Activated naive CD4-positive, alpha-beta T cell treated with anti-CD3 and anti-CD28 coated beads for 36 hours (primary cell): ENCODE measurements around the gene TAX1BP1. TPM values are rescaled to one million over a fixed set of nuclear protein-coding genes. Genes with fewer than 3 reads are reported as not detected.
A peak's percentile ranks its signal among the peaks of the same experiment; 100 is the strongest.
"Not testable (repeated sequence)": the region's sequence is repeated elsewhere in the genome, so short reads cannot be mapped to it uniquely, and the experiment has no call there.

Experiments used
- CTCF ChIA-PET: fragments of 350-600 bp; sonication (Branson Sonifier 250); formaldehyde crosslinking; loops from one replicate; lab custom pipeline; 2021; ENCODE audit warnings: antibody characterized with exemption; lab: Charles Lee
- DNase-seq: peaks from one replicate; pipeline ENCODE4 v3.0.0-alpha.2; 2020
- H3K27ac Mint-ChIP-seq: one replicate; pipeline ENCODE4 v1.8.0; 2021; ENCODE audit warnings: mild to moderate bottlenecking, mixed read lengths
- H3K27me3 Mint-ChIP-seq: one replicate; pipeline ENCODE4 v1.8.0; 2021; ENCODE audit warnings: low read depth, mixed read lengths
- H3K36me3 Mint-ChIP-seq: one replicate; pipeline ENCODE4 v1.8.0; 2021; ENCODE audit warnings: low read depth, mixed read lengths
- H3K4me1 Mint-ChIP-seq: one replicate; pipeline ENCODE4 v1.8.0; 2021; ENCODE audit warnings: low read depth, mixed read lengths
- H3K4me3 Mint-ChIP-seq: one replicate; pipeline ENCODE4 v1.8.0; 2021; ENCODE audit warnings: mild to moderate bottlenecking, moderate library complexity, mixed read lengths
- H3K9me3 Mint-ChIP-seq: one replicate; pipeline ENCODE4 v1.8.0; 2021; ENCODE audit warnings: mixed read lengths
- intact Hi-C: fragments of 100-400 bp; cut with micrococcal nuclease; formaldehyde crosslinking; loops from one replicate; pipeline ENCODE4 v1.15.1; 2023
- total RNA-seq, 2 experiments: library from RNA; stranded (reverse); gene quantifications; one replicate each; pipeline ENCODE4 v1.2.3, GENCODE V29; 2021

TAX1BP1 gene
- total RNA-seq, 2 experiments from 2014 or later, result 84.1 to 87.9 TPM

DNA sequence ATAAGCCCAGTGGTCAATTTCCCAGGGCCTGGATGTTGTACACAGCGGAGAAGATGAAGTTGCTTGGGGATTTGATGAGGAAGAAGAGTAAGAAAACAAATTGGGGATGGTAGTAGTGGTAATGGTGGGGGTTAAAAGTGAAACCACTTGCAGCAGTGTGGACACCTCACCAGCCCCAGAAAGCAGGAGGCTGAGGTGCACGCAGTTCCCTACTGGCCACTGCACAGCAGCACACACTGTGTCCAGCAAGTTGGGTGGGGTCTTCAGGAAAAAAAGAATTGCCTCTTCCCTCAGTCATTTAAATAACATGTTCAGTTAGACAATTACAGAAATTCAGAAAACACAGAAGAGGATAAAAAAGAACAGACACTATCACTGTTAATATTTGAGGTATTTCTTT, 96.6 kb downstream of the TAX1BP1 start:
- Mint-ChIP-seq H3K36me3 (peaks cover 10% of the 10 kb centered on the region), H3K27ac (no peak overlapping the region), H3K4me1 (peaks cover 9% of the 10 kb centered on the region), H3K9me3 (no peaks in the 10 kb centered on the region), H3K27me3 (no peaks in the 10 kb centered on the region), H3K4me3 (no peak overlapping the region)
- CTCF ChIA-PET, result no interaction called here
- intact Hi-C loops, result no loop called here
- DNase-seq, result no peak

DNA sequence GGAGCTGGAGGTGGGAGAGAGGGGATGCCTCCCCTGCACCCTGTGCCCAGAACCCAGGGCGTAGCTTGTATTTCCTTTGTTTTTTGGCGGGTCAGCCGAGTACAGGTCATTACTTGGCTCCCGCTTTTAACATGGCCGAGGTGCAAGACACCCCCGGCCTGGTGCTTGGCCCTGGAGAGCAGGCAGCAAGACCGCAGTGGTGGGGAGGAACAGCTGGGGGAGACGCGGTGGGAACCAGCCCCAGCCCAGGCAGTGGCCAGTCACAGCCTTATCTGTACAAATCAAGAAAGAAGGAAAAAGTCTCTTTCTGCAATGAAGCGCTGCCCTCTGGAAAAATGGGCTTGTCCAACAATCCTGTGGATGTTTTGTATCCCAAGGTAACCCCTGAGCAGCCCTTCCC, 99.1 kb downstream of the TAX1BP1 start:
- no peaks in the 10 kb centered on the region for H3K9me3 Mint-ChIP-seq
- peaks cover 5% of the 10 kb centered on the region for H3K36me3 Mint-ChIP-seq
- peaks cover 9% of the 10 kb centered on the region for H3K4me1 Mint-ChIP-seq

DNA sequence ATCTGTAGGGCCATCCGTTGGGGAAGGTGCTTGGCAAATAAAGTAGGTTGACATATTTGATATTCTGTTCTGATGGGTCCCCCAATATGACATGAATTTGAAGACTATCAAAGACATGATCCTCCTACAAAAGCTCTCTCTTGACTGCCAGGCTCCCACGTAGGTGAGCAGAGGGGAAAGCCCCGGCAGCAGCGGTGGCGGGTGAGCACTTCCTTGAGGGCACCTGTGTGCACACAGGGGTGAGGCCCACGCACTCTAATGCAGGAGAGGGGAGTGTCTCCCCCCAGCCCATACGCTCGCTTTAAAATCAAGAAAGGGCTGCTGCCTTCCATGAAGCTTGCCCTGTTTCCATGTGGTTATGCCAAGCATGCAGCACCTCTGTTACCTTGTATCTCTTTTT, 100.4 kb downstream of the TAX1BP1 start:
- Mint-ChIP-seq H3K4me3 (no peak overlapping the region), H3K27ac (no peak overlapping the region), H3K9me3 (no peaks in the 10 kb centered on the region), H3K36me3 (peaks cover 5% of the 10 kb centered on the region), H3K27me3 (no peaks in the 10 kb centered on the region), H3K4me1 (peaks cover 9% of the 10 kb centered on the region)
- DNase-seq, result peak; percentile 36
- CTCF ChIA-PET, result interaction anchor here (0.6 to 0.7 kb wide), 2 partner anchors 58 to 630 kb away, joined by 3 to 5 read pairs; no protein-coding TSS in a partner anchor
- intact Hi-C loops, result no loop called here

More for the DNA sequence above, 99.1 kb downstream of the TAX1BP1 start:
- intact Hi-C loops, result no loop called here
- no peak overlapping the region for H3K27ac Mint-ChIP-seq
- CTCF ChIA-PET, result interaction anchor here (0.6 kb wide), 1 partner anchor 181 kb away, joined by 3 read pairs; no protein-coding TSS in a partner anchor
- no peak for DNase-seq
- no peak overlapping the region for H3K4me3 Mint-ChIP-seq
- no peaks in the 10 kb centered on the region for H3K27me3 Mint-ChIP-seq

DNA sequence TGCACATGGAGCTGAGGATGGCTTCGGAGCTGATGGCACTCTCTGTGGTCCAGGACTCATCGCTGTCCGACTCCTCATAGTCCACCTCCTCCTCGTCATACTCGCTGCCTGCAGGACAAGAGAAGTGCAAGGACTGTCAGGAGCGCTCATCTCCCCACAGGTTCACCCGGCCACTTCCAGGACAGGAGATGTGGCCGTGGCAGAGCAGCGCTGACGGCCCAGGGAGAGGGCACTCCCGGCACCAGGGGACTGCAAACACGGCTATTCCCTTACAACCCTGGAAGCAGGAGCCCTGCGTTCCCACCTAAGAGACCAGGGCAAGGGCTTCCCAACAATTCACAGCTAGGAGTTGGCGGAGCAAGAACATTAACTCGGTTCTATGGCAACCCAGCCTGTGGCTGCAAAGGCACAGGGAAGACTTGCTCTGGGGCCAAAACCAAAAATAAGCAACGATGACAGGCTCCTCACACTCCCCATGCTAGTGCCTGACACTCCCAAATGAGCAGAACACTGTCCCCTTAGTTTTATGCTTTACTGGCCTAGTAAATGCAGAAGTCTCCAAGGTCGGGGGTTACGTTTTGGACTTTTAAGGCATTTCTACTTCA, 100.9 kb downstream of the TAX1BP1 start:
- no peaks in the 10 kb centered on the region for H3K27me3 Mint-ChIP-seq
- no peak overlapping the region for H3K27ac Mint-ChIP-seq
- no peak for DNase-seq
- H3K9me3 Mint-ChIP-seq, result no peaks in the 10 kb centered on the region
- CTCF ChIA-PET, result interaction anchor here (0.6 to 0.7 kb wide), 3 partner anchors 59 to 631 kb away, joined by 3 to 5 read pairs (median 3); no protein-coding TSS in a partner anchor
- intact Hi-C loops, result no loop called here
- H3K4me3 Mint-ChIP-seq, result no peak overlapping the region
- H3K4me1 Mint-ChIP-seq, result peaks cover 9% of the 10 kb centered on the region
- H3K36me3 Mint-ChIP-seq, result peaks cover 5% of the 10 kb centered on the region

DNA sequence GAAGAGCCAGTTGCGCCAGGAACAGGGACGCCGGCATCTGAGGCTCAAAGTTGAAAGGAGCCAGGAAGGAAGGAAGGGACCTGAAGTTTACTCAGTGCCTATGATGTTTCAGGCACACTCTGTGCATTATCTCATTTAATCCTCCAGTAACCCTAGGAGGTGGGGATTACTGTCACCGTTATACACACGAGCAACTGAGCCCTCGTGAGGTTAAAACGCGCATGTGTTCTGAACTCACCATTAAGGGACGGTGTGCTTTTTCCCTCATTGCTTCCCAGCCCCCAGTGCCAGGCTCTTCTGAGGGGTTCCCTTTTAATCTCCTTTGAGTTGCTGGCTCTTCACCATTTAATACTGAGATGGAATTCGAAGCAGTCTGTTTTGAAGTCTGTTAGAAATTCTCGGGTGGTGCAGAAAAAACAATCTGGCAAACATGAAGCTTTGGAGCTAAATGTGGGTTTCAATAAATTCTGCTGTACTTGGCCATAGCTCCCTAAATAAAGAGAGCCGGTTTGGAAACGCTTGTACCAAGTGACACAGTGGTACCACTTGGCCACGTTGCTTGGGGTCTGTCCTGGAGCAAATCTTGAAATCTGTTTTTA, 102.2 kb downstream of the TAX1BP1 start:
- Mint-ChIP-seq H3K9me3 (no peaks in the 10 kb centered on the region), H3K4me1 (peaks cover 9% of the 10 kb centered on the region), H3K27ac (no peak overlapping the region), H3K4me3 (no peak overlapping the region), H3K36me3 (peaks cover 5% of the 10 kb centered on the region), H3K27me3 (no peaks in the 10 kb centered on the region)
- intact Hi-C loops, result no loop called here
- CTCF ChIA-PET, result no interaction called here
- no peak for DNase-seq

DNA sequence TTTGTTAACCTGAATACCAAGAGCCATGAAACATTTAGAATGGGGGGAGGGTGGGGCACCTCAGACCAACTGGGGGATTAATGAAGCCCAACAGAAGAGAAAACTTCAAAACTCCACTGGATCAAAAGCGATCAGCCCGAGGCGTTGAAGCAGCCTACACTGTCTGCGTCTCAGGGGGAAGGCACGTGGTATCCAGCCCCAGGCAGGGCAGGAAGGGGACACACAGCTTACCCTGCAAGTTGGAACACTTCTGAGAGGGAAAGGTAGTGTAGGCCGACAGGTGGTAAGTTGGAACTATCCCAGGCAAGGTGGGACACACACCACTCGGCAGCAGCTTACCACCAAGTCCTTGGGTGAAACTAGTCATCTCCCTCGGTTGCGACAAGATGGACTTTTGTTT, 102.9 kb downstream of the TAX1BP1 start:
- no peak for DNase-seq
- H3K27ac Mint-ChIP-seq, result no peak overlapping the region
- CTCF ChIA-PET, result no interaction called here
- no peaks in the 10 kb centered on the region for H3K27me3 Mint-ChIP-seq
- H3K4me3 Mint-ChIP-seq, result no peak overlapping the region
- H3K36me3 Mint-ChIP-seq, result peaks cover 5% of the 10 kb centered on the region
- H3K9me3 Mint-ChIP-seq, result no peaks in the 10 kb centered on the region
- H3K4me1 Mint-ChIP-seq, result peaks cover 9% of the 10 kb centered on the region
- intact Hi-C loops, result no loop called here

DNA sequence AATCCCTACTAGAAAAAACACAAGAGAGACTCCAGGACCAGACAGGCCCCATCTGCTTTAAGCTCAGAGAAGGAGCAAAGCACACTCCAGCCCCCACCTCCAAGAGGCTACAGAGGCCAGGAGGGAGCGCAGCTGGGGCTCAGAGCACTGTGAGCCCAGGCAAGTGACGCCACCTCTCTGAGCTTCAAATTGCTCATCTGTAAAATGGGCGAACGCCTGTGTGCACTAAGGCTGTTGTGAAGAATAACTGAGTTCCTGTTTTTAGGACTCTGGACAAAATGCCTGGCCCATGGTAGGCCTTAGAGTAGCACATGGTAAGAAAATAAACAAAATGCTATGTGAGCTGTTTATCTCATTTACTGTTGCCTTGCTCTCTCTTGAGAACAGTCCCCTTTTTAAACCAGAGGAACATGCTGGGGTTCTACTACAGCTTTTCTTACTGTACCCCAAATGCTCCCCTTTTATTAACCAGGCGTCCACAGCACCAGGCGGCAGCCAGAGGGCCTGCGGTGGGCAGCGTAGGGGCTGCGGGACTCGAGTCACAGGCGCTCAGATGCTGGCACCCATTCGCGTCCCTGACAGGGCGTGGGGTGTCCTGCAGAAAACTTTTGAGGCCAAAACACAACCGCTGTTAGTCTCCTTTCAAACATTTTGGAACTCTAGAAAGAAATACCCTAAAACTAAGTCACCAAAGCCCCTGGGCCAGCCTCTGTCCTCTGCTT, 103.8 kb downstream of the TAX1BP1 start:
- H3K36me3 Mint-ChIP-seq, result peaks cover 4% of the 10 kb centered on the region
- DNase-seq, result no peak
- H3K4me3 Mint-ChIP-seq, result no peak overlapping the region
- CTCF ChIA-PET, result interaction anchor here (0.9 kb wide), 1 partner anchor 176 kb away, joined by 3 read pairs; no protein-coding TSS in a partner anchor
- peaks cover 9% of the 10 kb centered on the region for H3K4me1 Mint-ChIP-seq
- H3K9me3 Mint-ChIP-seq, result no peaks in the 10 kb centered on the region
- intact Hi-C loops, result no loop called here
- no peak overlapping the region for H3K27ac Mint-ChIP-seq
- no peaks in the 10 kb centered on the region for H3K27me3 Mint-ChIP-seq

DNA sequence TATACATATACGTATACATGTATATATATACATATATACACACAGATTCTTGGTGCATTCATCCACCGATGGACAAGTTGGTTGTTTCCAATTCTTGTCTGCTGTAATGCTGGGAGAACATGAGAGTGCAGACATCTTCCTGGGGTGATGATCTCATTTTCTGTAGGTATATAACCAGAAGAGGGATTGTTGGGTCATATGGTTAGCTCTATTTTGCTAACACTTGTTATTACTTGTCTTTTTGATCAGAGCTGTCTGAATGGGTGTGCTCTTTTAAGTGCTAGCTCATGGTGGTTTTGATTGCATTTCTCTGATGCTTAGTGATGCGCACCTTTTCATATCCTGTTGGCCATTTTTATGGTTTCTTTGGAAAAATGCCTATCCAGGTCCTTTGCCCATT, 106.4 kb downstream of the TAX1BP1 start:
- CTCF ChIA-PET, result interaction anchor here (0.7 kb wide), 1 partner anchor 15 kb away, joined by 3 read pairs; no protein-coding TSS in a partner anchor
- Mint-ChIP-seq H3K4me3 (no peak overlapping the region), H3K9me3 (no peaks in the 10 kb centered on the region), H3K4me1 (no peaks in the 10 kb centered on the region), H3K27me3 (no peaks in the 10 kb centered on the region), H3K36me3 (no peaks in the 10 kb centered on the region), H3K27ac (no peak overlapping the region)
- intact Hi-C loops, result no loop called here
- no peak for DNase-seq

DNA sequence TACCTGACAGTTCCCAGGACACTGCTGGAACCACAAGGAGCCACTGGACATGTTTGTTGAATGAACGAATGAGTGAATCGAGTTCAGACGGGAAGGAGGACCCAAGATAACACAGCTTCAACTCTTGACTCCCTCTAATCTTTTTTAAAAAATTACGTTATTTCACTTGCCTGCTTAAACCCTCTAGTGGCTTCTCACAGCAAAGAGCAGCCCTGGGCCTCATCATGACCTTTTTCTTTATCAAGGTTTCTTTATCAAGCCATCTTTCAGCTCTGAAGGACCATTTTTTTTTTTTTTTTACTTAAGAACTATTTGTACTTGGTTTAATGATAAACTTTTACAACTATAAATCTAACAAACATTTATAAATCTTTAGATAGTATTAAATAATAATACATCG, 110.6 kb downstream of the TAX1BP1 start:
- Mint-ChIP-seq H3K9me3 (peaks cover 3% of the 10 kb centered on the region), H3K27ac (no peak overlapping the region), H3K36me3 (peaks cover 6% of the 10 kb centered on the region), H3K27me3 (no peaks in the 10 kb centered on the region), H3K4me3 (no peak overlapping the region), H3K4me1 (no peaks in the 10 kb centered on the region)
- intact Hi-C loops, result no loop called here
- DNase-seq, result no peak
- CTCF ChIA-PET, result no interaction called here

DNA sequence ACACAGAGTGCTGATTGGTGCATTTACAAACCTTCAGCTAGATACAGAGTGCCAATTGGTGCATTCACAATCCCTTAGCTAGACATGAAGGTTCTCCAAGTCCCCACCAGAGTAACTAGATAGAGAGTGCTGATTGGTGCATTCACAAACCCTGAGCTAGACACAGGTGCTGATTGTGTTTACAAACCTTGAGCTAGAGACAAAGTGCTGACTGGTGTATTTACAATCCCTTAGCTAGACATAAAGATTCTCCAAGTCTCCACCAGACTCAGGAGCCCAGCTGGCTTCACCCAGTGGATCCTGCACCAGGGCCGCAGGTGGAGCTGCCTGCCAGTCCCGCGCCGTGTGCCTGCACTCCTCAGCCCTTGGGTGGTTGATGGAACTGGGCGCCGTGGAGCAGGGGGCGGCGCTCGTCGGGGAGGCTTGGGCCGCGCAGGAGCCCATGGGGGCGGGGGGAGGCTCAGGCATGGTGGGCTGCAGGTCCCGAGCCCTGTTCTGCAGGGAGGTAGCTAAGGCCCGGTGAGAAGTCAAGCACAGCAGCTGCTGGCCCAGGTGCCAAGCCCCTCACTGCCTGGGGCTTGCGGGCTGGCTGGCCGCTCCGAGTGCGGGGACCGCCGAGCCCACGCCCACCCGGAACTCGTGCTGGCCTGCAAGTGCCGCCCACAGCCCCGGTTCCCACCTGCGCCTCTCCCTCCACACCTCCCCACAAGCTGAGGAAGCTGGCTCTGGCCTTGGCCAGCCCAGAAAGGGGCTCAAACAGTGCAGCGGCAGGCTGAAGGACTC, 116.9 kb downstream of the TAX1BP1 start:
- DNase-seq, H3K27me3 Mint-ChIP-seq, H3K4me3 Mint-ChIP-seq, H3K9me3 Mint-ChIP-seq, CTCF ChIA-PET, H3K27ac Mint-ChIP-seq, H3K4me1 Mint-ChIP-seq, intact Hi-C loops: not testable (repeated sequence)
- peaks cover 18% of the 10 kb centered on the region for H3K36me3 Mint-ChIP-seq

DNA sequence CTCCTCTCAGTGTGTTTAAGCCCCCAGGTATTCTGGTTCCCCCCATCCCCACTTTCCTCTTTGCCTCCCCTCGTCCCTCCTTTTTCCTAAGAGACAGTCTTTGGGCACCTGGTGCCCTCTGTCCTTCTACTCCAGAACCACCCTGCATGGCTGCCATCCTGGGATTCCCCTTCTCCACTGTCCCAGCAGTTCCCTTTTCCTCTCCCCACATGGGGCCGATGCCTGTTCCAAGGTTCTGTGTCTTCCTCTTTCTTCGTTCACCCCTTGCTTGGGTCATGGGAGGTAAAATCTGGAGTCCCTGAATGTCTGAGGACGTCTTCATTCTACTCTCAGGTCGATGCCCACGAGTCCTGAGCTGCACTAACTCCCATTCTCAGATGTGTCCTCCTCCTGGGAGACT, 120.8 kb downstream of the TAX1BP1 start:
- Mint-ChIP-seq H3K4me3 (no peak overlapping the region), H3K27ac (no peak overlapping the region), H3K4me1 (no peaks in the 10 kb centered on the region), H3K36me3 (peaks cover 11% of the 10 kb centered on the region), H3K9me3 (no peaks in the 10 kb centered on the region), H3K27me3 (no peaks in the 10 kb centered on the region)
- intact Hi-C loops, result no loop called here
- DNase-seq, result no peak
- CTCF ChIA-PET, result interaction anchor here (1.1 to 1.5 kb wide), 2 partner anchors 15 to 28 kb away, joined by 3 read pairs; no protein-coding TSS in a partner anchor

DNA sequence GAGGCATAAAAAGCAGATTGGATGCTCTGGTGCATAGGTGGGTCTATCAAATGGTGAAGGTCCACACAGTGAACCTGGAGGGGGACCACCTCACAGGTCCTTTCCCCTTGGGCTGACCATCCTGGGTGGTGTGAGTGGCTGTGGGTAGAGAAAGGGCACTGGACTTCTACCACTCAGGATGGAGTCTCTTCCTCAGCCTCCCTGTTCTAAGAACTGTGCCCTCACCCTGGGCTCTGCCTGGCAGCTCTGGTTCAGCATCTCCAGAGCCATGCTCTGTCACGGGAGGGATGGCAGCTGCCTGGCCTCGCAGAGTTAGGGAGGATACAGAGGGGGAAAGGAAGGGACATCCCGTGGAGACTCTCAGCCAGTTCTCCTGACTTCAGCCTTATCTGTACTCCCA, 121.8 kb downstream of the TAX1BP1 start:
- Mint-ChIP-seq H3K36me3 (peaks cover 3% of the 10 kb centered on the region), H3K27ac (no peak overlapping the region), H3K9me3 (no peaks in the 10 kb centered on the region), H3K4me3 (no peak overlapping the region), H3K27me3 (no peaks in the 10 kb centered on the region), H3K4me1 (no peaks in the 10 kb centered on the region)
- intact Hi-C loops, result no loop called here
- no peak for DNase-seq
- CTCF ChIA-PET, result interaction anchor here (0.6 to 1.1 kb wide), 2 partner anchors 16 to 235 kb away, joined by 3 to 4 read pairs; no protein-coding TSS in a partner anchor
